Gastrocnemius medialis (tissue), 4 donors: ENCODE data around the gene SYMPK. TPM values are rescaled to one million over a fixed set of nuclear protein-coding genes. Genes with fewer than 3 reads are reported as not detected.

ENCODE experiments used
- ATAC-seq, 2 donors: fragments of 150-250 bp; one replicate each; pipeline ENCODE4 v1.9.1; 2016
- DNase-seq, 2 donors: peaks; one replicate each; pipeline ENCODE4 v3.0.0-alpha.2; 2019
- H3K27ac ChIP-seq, 4 donors: fragments of 200-600 bp; sonication (generic); 1 replicate in 1 of 4; 2 replicates in 3 of 4; pipeline ENCODE4 v1.5.1; 2016 to 2018; ENCODE audit warnings: mild to moderate bottlenecking in 2 of 4, moderate library complexity in 1 of 4
- H3K27me3 ChIP-seq, 3 donors: fragments of 200-600 bp; sonication (generic) in 2 of 3; 1 replicate in 1 of 3; 2 replicates in 2 of 3; pipeline versions ENCODE4 v1.5.1 to v1.6.0; 2016 to 2019; ENCODE audit warnings: mild to moderate bottlenecking in 1 of 3, moderate library complexity in 1 of 3
- H3K36me3 ChIP-seq, 2 donors: fragments of 200-600 bp; sonication (generic) in 1 of 2; one replicate each; pipeline ENCODE4 v1.5.1; 2017 to 2018
- H3K4me1 ChIP-seq, 2 donors: fragments of 200-600 bp; sonication (generic) in 1 of 2; one replicate each; pipeline ENCODE4 v1.5.1; 2016 to 2017; ENCODE audit warnings: mild to moderate bottlenecking in 2 of 2
- H3K4me3 ChIP-seq, 4 donors: fragments of 200-600 bp; sonication (generic) in 3 of 4; 1 replicate in 1 of 4; 2 replicates in 3 of 4; pipeline ENCODE4 v1.5.1; 2016 to 2019; ENCODE audit warnings: mild to moderate bottlenecking in 2 of 4
- H3K9me3 ChIP-seq, 3 donors: fragments of 200-600 bp; sonication (generic) in 2 of 3; 1 replicate in 1 of 3; 2 replicates in 2 of 3; pipeline ENCODE4 v1.5.1; 2016 to 2019
- POLR2A ChIP-seq, 2 donors: fragments of 450-650 bp; IDR thresholded peaks; one replicate each; pipeline ENCODE4 v1.6.1; 2017; ENCODE audit warnings: antibody characterized with exemption in 2 of 2, mild to moderate bottlenecking in 2 of 2, moderate library complexity in 2 of 2
- in situ Hi-C, 4 donors: fragments of 200-750 bp; cut with MboI; loops; one replicate each; pipeline versions ENCODE4 v1.15.0 to v1.8.0; 2017; ENCODE audit warnings: low sequenced_read_pairs in 4 of 4
- intact Hi-C: fragments of 100-400 bp; cut with DNase I; formaldehyde crosslinking; loops from one replicate; pipeline ENCODE4 v1.15.1; 2023; ENCODE audit warnings: low total_unique reads
- total RNA-seq, 4 donors: library from RNA; depleted of rRNA; stranded (reverse); fragments of >200 nt; gene quantifications; one replicate each; pipeline versions ENCODE4 v1.1.0 to v1.2.3, GENCODE V29; 2016
- TF ChIP-seq, protein P1 (sequence below), 5 experiments: fragments of 450-650 bp in 3 of 5; fragments of 200-600 bp in 2 of 5; sonication (generic) in 2 of 5; IDR thresholded peaks in 4 of 5; conservative IDR thresholded peaks in 1 of 5; 1 replicate in 4 of 5; 2 replicates in 1 of 5; pipeline ENCODE4 v1.5.1; 2016 to 2019; ENCODE audit warnings: antibody characterized with exemption in 5 of 5, mild to moderate bottlenecking in 3 of 5, moderate library complexity in 3 of 5

The SYMPK gene
- 10 to 100 TPM; 14.1 to 64.6 (median 34.9) TPM for total RNA-seq

DNA sequence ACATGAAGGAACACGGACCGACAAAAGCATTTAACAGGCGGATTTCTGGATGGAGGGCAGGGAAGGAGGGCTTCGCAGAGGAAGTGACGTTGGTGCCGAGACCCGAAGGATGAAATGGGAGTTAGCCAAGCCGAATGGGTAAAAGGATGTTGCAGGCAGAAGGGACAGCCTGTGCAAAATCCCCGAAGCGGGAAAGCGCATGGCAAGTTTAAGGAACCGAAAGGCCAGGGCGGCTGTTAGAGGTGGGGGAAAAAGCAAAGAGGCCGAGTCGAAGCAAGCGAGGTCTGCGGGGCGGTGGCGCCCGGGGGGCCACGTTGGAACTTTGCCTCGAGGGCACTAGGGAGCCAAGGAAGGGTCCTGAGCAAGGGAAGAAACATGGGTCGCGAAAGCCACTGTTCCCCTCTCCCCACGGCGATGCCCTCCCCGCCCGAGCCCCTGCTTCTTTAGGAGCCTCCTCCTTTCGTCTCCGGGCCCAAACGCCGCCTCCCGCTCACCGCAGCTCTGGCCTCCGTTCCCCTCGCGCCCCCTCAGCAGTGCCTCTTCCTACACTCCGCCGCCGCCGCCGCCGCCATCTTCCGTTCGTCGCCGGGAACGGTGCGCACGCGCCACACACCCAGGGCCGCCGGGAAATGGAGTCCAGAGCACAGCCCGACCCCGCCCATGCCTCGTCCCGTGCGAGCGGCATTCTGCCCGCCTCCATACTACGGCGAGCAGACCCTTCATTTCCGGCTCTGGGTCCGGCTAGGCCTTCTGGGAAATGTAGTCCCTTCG lies at the start of gene SYMPK:
Gene SYMPK, minus strand, starts transcription at position 584 of the 771 bp plus-strand sequence. CDS start 8,652 bp downstream, outside the sequence.
- DNase-seq (peak; percentile 98 to 99), ATAC-seq (peak; percentile 99)
- H3K36me3 ChIP-seq: peaks cover 0 to 13% of the 10 kb centered on the region in 2 donors
- peak within 1 kb of the TSS; percentile 62 to 95 (median 86) for H3K4me3 ChIP-seq
- intact Hi-C loops (loop anchor here (1.0 to 2.0 kb wide), 5 partner anchors 24 to 155 kb away; partner anchors contain the start of genes CCDC61, IRF2BP1 and MYPOP), in situ Hi-C loops (no loop called here)
- H3K4me1 ChIP-seq: peaks cover 17 to 22% of the 10 kb centered on the region in 2 donors
- TF ChIP-seq, protein P1, sequence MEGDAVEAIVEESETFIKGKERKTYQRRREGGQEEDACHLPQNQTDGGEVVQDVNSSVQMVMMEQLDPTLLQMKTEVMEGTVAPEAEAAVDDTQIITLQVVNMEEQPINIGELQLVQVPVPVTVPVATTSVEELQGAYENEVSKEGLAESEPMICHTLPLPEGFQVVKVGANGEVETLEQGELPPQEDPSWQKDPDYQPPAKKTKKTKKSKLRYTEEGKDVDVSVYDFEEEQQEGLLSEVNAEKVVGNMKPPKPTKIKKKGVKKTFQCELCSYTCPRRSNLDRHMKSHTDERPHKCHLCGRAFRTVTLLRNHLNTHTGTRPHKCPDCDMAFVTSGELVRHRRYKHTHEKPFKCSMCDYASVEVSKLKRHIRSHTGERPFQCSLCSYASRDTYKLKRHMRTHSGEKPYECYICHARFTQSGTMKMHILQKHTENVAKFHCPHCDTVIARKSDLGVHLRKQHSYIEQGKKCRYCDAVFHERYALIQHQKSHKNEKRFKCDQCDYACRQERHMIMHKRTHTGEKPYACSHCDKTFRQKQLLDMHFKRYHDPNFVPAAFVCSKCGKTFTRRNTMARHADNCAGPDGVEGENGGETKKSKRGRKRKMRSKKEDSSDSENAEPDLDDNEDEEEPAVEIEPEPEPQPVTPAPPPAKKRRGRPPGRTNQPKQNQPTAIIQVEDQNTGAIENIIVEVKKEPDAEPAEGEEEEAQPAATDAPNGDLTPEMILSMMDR (IDR thresholded peaks at IDR 0.05 in 4 of 5, conservative IDR thresholded peaks at IDR 0.05 in 1 of 5): no peak
- TF ChIP-seq POLR2A (IDR thresholded peaks at IDR 0.05): peak; percentile 62 to 82
- H3K27ac ChIP-seq: peak within 1 kb of the TSS; percentile 85 to 95 (median 90)
- peaks cover 10 to 16% (median 10%) of the 10 kb centered on the region in 3 donors for H3K27me3 ChIP-seq
- H3K9me3 ChIP-seq: no peaks in the 10 kb centered on the region

GRCh38 chr19:45911291-45911690 lies 48.3 kb upstream of the SYMPK start:
- Histone ChIP-seq H3K27me3 (peaks cover 1 to 10% (median 8%) of the 10 kb centered on the region in 3 donors), H3K4me1 (no peaks in the 10 kb centered on the region), H3K9me3 (no peaks in the 10 kb centered on the region), H3K36me3 (no peaks in the 10 kb centered on the region), H3K4me3 (no peak overlapping the region), H3K27ac (no peak overlapping the region)
- in situ Hi-C loops (no loop called here), intact Hi-C loops (no loop called here)
- DNase-seq (no peak), ATAC-seq (no peak)
- TF ChIP-seq, protein P1 (IDR thresholded peaks at IDR 0.05 in 4 of 5, conservative IDR thresholded peaks at IDR 0.05 in 1 of 5): no peak
- TF ChIP-seq POLR2A (IDR thresholded peaks at IDR 0.05): no peak

DNA sequence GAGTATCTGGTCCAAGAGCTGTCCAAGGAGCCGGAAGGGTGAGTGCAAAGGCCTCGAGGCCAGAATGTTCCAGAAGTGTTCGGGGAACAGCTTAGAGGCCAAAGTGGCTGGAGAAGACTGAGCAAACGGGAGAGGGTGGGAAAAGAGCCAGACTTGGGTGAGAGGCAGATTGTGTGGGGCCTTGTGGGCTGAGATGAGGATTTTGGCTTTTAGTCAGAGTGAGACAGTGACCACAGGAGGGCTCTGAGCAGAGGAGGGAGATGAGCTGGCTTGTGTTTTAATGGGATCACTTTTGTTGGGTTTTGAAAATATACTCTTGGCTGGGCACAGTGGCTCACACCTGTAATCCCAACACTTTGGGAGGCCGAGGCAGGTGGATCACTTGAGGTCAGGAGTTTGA lies 46.0 kb upstream of the SYMPK start:
- H3K27me3 ChIP-seq: peaks cover 0 to 10% (median 8%) of the 10 kb centered on the region in 3 donors
- DNase-seq: no peak
- H3K36me3 ChIP-seq: no peaks in the 10 kb centered on the region
- no peak for ATAC-seq
- H3K4me3 ChIP-seq: no peak overlapping the region
- intact Hi-C loops: loop anchor here (10.0 kb wide), 1 partner anchor 1576 kb away; the partner anchor contains the start of gene KPTN
- in situ Hi-C loops: no loop called here
- no peaks in the 10 kb centered on the region for H3K4me1 ChIP-seq
- no peaks in the 10 kb centered on the region for H3K9me3 ChIP-seq
- no peak for TF ChIP-seq POLR2A (IDR thresholded peaks at IDR 0.05)
- TF ChIP-seq, protein P1 (IDR thresholded peaks at IDR 0.05 in 4 of 5, conservative IDR thresholded peaks at IDR 0.05 in 1 of 5): no peak
- no peak overlapping the region for H3K27ac ChIP-seq

DNA sequence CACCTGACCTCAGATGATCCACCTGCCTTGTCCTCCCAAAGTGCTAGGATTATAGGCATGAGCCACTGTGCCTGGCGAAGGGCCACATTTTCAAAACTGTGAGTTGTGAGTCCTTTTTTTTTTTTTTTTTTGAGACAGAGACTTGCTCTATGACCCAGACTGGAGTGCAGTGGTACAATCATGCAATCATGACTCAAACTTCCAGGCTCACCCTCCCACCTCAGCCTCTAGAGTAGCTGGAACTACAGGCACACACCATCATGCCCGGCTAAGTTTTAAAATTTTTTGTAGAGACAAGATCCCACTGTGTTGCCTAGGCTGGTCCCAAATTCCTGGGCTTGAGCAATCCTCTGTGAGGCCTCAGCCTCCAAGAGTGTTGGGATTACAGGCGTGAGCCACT lies 43.3 kb upstream of the SYMPK start:
- Histone ChIP-seq H3K27me3 (no peaks in the 10 kb centered on the region), H3K36me3 (no peaks in the 10 kb centered on the region), H3K4me3 (no peak overlapping the region), H3K9me3 (no peaks in the 10 kb centered on the region), H3K4me1 (peaks cover 4 to 11% of the 10 kb centered on the region in 2 donors), H3K27ac (no peak overlapping the region)
- intact Hi-C loops: loop anchor here (10.0 kb wide), 1 partner anchor 1579 kb away; the partner anchor contains the start of gene KPTN
- ATAC-seq (no peak), DNase-seq (no peak)
- in situ Hi-C loops: no loop called here
- no peak for TF ChIP-seq POLR2A (IDR thresholded peaks at IDR 0.05)
- TF ChIP-seq, protein P1 (IDR thresholded peaks at IDR 0.05 in 4 of 5, conservative IDR thresholded peaks at IDR 0.05 in 1 of 5): no peak
